HG03342 (cell line): ENCODE measurements around the gene PNKD.

Experiments
- ATAC-seq: cut with Tn5 transposase; IDR thresholded peaks from one replicate; pipeline ENCODE4 v1.9.1; 2021; ENCODE audit warnings: mild to moderate bottlenecking, moderate library complexity; ENCODE audit not compliant: unreplicated experiment

PNKD gene

DNA sequence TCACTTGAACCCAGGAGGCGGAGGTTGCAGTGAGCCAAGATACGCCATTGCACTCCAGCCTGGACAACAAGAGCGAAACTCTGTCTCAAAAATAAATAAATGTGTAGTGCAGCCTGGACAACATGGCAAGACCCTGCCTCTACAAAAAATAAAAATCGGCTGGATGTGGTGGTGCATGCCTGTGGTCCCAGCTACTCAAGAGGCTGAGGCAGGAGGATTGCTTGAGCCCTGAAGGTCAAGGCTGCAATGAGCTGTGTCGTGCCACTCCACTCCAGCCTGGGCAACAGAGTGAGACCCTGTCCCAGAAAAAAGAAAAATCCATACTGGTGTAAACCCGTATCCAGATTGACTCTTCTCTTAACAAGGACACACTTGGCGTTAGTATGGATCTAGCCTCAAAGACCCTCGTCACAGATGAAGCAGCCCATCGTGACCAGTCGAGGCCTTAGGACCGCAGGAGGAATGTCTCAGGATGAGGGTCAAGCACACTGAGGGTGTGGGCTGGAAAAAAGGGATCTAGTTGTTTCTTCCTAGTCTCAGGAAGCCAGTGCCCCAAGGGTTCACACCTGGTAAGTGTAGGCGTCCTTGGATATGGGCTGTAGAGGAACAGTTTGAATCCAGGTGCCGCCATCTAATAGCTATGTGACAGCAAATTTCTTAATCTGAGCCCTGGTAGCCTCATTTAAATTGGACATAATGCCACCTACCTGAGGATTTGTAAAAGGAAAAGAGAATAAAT lies 13.5 kb upstream of the PNKD start:
- no peak for ATAC-seq

DNA sequence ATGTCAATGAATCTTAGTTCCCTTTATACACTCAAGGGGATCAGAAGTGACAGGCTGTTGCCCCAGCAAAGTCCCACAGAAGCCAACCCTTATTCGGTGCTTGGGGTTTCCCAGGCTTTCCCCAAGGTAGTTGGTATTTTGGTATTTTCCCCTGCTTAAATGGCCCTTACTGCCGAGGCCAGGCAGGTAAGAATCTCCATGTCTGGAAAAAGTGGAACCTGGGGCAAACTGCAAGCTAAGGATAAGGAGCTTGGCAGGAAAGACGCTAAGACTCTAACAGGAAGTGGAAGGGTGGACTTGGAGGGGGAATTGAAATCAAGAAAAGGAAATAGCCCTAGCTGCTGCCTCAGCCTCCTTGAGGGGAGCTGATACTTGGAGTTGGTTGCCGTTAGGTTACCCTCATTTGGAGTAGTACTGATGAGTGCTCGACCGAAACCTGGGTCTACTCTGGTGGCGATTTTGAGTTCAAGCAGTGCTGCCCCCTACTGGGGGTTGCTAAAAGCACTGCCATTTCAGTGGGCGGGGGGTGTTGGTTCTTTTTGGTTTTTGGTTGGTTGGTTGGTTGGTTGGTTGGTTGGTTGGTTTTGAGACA lies 12.8 kb upstream of the PNKD start:
- peak; percentile 76 for ATAC-seq

DNA sequence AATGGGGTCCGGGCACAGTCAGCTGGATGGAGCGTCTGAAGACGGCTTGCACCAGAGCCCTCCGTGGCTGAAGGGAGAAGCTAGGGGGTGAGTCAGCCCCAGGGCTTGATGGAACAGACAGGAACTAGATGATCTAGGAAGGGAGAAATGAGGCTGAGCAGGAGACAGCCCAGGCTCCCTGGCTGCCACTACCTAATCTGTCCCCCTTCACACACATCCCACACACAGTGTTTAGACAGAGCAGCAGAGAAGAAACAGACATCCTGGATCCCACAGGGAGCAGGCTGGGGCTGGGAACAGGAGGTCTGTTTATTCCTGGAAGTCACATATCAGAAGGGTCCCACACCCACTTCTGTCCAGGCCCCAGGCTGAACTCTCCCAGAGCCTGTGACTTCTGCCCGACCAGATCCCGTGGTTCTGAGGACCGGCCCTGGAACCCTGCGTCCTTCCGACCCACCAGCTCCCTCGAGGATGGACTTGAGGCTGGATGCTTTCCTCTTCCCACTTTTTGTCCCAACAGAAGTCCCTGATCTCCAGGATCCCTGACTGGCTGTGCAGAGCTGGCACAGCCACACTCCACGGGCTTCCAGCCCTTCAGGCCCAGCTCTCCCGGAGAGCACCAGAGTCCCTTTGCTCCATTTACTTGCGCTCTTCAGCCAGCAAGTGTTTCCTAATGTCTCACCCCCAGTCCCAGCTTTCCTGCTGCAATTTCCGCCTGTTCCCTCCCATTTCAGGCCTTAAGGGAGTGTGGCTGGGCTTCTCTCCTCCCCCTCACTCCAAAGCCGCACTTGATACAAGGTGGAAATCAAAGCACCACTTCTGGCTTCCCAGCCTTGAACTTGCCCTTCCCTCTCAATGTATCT lies 11.0 kb upstream of the PNKD start:
- no peak for ATAC-seq

DNA sequence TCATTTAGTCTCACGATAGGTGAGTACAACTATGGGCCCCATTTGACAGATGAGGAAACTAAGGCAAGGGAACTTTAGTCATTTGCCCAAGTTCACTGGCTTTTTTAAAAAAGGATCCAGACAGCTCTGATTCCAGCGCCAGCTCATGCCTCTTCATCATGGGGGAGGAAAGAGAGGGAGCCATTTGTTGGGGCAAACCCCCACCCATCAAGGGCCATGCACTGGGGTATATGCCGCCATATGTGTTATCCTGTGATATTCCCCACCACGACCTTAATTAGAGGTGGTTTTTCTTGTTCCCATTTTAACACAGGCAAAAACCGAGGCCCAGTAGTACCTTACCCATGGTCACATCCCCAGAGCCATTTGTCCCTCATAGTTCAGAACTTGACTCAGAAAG lies 10.2 kb upstream of the PNKD start:
- ATAC-seq = no peak

DNA sequence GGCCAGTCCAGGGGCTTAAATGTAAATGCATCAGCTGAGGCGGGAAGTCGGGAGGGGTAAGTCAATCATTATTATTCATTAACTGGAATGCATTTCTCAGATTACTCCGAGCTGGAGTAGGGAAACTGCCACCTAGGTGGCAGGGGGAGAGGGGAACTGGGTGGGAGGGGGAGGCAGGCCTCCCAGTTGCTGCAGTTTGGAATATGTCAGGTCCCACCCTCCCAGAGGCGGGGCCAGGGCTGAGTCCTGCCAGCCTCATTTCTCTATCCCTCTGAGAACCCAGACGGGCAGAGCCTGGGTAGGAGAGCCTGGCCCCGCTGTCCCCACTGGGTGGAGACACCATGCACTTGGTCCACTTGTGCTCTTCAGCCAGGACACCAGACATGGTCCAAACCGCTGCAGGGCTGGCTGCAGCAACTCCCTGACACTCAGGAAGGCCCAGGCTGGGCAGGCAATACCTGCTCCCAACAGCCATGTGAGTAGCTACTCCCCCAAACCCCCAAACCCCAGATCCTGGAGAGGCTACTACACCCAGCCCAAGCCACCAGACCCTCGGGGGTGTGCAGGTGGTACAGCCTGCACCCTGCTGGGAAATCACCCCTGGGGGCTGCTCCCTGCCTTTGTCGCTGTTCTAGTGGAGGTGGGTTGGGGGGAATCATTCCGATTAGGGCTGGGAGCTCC lies 9.4 kb upstream of the PNKD start, which contains the start of gene GPBAR1:
GPBAR1 (plus strand) TSS at position 274 of the 681 bp plus-strand sequence. CDS start 1,710 bp downstream, outside the sequence.
- no peak for ATAC-seq

DNA sequence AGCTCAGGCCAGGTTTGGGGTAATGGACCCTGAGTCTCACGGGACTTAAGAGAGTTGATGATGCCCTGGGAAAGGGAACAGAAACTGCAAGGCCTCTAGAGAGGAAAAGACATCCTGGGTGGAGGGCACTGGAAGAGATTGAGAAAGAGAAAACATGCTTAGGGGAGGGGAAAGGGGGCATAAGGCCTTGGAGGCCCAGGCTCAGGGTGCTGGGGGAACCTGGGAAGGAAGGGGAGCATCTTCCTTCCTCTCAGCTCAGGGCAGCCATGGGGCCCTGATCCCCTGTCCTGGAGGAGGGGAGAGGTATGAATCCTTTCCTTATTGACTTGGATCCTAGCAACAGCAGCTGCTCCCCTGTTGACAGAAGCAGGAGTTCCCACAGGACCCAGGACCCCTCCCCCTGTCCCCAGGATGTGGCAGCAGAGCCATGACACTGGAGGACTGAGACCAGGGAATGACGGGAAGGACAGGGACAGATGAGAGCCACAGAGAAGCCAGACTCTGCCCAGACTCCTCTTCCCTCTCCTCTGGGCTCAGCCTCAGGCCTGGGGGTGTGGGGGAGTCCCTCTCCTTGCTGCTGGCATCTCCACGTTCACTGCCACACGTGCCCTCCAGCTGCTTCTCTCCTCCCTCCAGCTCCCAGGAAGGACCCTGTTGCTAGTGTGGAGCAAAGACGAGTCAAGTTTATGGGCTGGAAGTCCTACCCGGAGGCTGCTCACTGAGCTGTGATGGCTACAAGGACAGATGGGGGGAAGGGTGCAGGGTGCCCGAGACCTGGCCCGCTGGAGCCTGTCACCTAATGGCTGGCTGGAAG lies 8.7 kb upstream of the PNKD start:
- no peak for ATAC-seq

DNA sequence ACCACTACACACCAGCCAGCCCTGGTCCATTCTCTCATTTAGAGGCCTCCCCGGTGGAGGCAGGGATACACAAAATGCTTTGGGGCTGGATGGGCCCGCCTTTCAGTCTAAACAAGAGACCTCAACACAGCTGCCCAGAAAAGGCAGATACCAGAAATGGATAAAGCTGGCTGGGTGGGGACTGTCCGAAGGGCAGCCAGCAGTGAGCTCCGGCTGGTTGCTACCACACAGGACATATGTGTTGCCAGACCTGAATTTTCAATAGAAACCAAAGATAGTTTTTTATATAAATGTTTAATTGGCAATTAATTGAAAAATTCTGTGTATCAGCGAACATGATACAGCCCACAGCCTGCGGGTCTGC lies 8.1 kb upstream of the PNKD start:
- ATAC-seq = no peak

DNA sequence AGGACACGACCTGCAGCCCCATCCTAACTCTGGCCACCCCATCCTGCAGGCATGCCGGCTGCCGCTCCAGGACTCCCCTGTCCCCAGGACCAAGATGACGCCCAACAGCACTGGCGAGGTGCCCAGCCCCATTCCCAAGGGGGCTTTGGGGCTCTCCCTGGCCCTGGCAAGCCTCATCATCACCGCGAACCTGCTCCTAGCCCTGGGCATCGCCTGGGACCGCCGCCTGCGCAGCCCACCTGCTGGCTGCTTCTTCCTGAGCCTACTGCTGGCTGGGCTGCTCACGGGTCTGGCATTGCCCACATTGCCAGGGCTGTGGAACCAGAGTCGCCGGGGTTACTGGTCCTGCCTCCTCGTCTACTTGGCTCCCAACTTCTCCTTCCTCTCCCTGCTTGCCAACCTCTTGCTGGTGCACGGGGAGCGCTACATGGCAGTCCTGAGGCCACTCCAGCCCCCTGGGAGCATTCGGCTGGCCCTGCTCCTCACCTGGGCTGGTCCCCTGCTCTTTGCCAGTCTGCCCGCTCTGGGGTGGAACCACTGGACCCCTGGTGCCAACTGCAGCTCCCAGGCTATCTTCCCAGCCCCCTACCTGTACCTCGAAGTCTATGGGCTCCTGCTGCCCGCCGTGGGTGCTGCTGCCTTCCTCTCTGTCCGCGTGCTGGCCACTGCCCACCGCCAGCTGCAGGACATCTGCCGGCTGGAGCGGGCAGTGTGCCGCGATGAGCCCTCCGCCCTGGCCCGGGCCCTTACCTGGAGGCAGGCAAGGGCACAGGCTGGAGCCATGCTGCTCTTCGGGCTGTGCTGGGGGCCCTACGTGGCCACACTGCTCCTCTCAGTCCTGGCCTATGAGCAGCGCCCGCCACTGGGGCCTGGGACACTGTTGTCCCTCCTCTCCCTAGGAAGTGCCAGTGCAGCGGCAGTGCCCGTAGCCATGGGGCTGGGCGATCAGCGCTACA lies 7.4 kb upstream of the PNKD start:
- ATAC-seq = no peak

DNA sequence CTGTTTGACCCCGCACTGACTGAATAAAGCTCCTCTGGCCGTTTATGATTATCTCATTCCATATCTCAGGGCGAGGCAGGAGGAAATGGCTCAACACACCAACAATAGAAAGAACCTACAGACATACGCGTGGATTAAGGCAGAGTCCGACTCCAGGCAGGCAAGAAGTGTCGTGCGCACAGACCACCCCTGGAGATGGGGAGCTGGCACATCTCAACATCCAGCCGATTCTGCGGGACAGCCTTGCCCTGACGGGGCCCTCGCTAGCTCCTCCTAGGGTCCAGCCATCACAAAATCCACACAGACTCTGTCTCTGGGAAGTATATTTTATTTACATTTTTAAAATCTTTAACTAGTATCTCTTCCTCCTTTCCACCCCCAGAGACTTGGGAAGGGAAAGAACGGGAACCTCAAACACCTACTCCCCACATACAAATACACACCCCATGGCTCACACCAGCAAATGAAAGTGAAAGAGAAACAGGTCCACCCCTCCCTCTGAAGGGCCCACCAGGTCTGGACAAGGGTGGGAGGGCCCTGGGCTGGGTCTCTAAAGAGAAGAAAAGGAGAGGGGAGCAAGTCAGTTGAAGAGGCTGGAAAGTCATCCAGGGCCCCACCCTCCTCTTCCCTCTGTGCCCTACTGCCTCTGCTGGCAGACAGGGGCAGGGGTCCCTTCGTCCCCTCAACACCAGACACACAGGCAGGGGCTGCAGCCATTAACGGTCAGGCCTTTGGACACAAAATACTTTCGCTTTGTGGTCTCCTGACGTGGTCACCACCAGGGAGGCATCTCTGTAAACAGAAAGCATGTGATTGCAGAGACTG lies 6.3 kb upstream of the PNKD start:
- ATAC-seq = no peak

DNA sequence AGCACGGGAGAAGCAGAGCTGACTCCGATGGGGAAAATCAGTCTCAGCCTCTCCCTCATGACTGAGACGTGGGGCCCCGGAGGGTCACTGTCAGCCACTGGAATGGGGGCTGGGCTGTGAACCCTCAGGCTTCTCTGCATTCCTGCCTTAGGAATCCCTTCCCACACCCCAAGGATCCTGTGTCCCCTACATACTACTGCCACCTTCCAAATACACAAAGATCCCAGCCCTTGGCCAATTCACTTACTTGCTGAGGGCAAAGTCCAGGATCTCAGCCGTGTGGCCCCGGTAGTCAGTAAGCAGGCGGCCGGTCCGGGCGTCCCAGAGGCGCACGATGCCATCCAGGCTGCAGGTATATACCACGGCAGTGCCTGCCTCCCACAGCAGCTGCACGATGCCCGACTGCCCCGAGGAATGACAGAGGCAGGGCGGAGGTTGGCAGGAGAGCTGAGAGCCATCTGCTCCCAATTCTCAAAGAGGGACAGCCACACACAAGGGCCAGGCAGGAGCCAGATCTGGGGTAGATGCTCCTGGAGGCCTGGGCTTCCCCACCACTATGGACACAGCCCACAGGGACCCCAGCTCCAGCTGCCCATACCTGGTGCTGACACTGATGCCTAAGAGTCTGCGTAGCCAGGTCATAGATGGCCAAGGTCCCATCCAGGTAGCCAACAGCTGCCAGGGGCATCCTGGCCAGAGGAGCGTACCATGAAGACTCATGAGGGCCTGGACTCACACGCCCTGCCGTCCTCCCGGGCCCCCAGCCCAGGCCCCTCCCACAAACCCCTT lies 5.4 kb upstream of the PNKD start:
- no peak for ATAC-seq

DNA sequence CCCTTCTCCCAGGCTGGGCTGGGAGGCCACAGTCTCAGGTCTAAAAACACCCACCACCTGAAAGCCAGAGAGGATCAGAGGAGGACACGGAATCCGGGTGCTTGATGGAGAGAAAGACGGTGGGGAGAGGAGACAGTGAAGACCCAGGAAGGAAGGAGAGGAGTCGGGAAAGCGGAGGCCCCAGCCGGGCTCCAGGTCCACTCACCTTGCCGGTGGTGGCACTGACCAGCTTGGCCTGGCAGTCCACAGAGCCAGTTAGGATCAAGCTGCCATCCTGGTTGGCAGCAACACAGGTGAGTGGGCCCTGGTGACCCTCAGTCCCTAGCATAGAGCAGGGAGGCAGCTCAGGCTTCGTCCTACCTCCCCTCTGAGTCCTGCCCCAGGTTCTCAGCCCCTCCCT lies 4.7 kb upstream of the PNKD start:
- no peak for ATAC-seq

DNA sequence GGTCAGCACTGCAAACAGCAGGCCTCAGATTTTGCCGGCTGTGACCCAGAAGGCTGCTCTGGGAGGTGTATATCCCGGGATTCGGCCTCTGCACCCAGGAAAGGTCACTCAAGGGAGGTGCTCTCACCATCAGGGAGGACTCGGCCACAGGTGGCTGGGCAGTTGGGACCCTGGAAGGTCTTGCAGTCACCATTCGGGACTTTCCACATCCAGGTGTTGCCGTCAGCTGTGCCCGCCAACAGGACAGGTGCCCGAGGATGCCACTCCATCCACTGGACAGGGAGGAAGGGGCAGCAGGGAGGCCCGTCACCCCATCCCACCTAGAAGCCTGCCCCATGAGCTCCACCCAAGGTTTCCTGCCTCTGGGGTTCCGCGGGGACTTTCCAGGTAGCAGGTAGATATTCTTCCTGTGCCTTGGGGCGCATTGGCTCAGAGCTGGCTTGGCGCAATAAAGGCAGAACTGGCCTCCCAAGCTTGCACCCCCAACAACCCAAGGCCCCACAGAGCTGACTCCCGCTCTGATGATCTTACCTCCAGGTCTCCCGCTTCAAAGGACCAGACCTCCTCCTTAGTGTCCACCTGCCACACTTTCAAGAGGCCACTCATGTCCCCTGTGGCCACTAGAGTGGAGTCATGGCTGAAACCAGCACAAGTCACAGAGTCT lies 3.9 kb upstream of the PNKD start:
- ATAC-seq = no peak

DNA sequence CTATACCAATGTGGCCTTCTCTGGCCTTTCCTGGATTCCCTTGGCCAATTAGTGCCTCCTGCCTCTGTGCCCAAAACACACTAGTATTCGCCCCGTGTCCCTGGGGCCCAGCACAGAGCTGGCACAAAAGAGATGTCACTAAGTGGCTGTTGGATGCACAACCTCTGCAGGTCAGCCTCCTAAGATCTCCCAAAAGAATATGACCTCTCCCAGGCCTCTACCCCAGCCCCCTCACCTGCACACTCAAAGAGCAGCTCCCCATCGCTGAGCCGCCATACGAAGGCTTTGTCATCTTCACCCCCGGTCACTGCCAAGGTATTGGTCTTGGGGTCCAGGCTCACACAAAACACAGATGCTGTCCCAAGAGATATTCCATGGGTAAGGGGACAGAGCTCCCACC lies 3.1 kb upstream of the PNKD start:
- ATAC-seq = no peak

DNA sequence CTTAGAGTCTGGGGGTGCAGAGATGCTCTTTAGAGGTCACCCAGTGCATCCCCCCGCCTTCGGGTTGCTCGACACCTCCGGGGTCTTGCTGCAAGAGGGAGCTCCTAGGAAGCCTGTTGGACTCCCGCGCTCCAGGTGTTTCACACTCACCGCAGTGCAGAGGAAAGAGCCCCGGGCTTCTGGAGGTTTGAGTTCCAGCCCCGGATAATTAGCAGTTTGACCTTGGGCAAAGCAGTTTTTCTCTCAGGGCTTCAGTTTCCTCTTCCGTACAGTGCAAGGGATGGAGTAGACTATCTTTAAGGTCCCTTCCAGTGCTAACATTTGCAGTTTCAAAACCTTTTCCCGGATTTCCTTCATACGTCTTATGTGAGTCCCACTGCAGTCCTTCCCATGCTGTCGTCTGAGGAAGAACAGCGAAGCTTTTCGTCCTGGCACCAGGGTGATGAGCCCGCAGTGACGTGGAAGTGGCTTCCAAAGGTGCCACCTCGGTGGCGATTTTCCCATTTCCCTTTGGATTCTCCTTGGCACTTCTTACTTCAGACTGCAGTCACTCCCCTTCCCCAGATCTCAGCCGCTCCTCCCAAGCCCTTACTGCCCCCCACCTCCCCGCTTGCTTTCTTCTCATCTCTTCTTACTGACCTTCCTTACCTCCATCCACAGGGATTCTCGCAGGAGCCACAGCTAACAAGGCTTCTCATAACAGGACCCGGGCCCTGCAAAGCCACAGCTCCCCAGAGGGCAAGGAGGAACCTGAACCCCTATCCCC lies 585 bp downstream of the PNKD start:
- no peak for ATAC-seq

DNA sequence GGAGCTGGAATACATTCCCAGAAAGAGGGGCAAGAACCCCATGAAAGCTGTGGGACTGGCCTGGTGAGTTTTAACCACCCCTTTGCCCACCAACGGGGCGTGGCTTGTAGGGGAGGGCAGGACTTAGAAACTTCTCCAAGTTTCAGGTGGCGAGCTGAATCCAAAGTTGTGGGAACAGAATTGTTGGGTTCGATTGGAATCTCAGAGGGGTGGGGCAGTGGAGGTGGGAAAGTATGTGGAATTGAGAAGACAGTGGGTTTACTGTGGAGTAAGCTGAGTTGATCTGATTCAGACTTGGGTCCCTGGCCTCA lies 1.1 kb downstream of the PNKD start:
- no peak for ATAC-seq

DNA sequence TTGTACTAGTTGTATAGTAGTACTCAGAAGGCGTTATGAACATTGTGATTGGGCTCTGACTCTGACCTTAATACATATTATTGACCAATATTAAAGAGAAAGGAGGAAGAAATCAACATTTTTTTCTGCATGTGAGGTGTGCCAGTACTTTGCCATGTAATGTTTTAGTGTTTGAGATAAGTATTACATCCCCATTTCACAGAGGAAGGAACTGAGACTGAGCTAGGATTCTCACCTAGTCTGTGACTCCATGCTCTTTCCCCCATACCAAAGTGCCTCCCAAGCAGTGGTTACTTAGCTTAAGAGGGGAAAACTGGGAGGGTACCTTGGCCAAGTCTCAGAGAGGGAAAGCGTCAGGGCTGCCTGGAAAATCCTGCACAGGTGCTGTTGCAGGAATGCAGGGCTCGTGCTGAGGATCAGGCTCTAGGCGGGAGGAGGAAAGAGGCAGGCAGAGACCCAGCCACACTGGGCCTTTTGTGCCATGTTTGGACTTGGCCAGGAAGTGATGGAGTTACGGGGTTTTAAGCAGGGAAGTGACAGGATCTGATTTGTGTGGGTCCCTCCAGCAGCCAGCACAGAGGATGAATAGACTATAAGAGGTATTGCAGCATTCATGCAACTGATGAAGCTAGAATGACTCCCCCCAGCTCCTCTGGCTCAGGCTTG lies 1.7 kb downstream of the PNKD start:
- ATAC-seq = no peak
